GM18505 (cell line): ENCODE results near the gene PCOLCE2.
"Not testable (repeated sequence)": the region's sequence is repeated elsewhere in the genome, so short reads cannot be mapped to it uniquely, and the experiment has no call there.

Source experiments
- ATAC-seq: cut with Tn5 transposase; IDR thresholded peaks from one replicate; pipeline ENCODE4 v1.9.1; 2021; ENCODE audit not compliant: unreplicated experiment
- POLR2A ChIP-seq: IDR thresholded peaks from 4 replicates; pipeline ENCODE4 v1.6.1; 2011; ENCODE audit warnings: borderline replicate concordance; ENCODE audit not compliant: insufficient read depth, insufficient read length; ENCODE audit errors: extremely low read depth

Gene PCOLCE2

GRCh38 chr3:142892714-142893113 lies 3.8 kb upstream of the PCOLCE2 start:
- no peak for ATAC-seq
- TF ChIP-seq POLR2A = no peak

GRCh38 chr3:142890592-142890991 lies 1.7 kb upstream of the PCOLCE2 start:
- ATAC-seq = no peak

GRCh38 chr3:142889212-142890014 lies 530 bp upstream of the PCOLCE2 start:
- TF ChIP-seq POLR2A = no peak
- ATAC-seq = no peak

More at GRCh38 chr3:142890592-142890991, 1.7 kb upstream of the PCOLCE2 start:
- no peak for TF ChIP-seq POLR2A

- no peak for ATAC-seq
- no peak for TF ChIP-seq POLR2A
These were observed 793 bp downstream of the PCOLCE2 start for GRCh38 chr3:142888099-142888480.

GRCh38 chr3:142886940-142887339 lies 1.9 kb downstream of the PCOLCE2 start:
- ATAC-seq = no peak
- no peak for TF ChIP-seq POLR2A

GRCh38 chr3:142886021-142886420 lies 2.9 kb downstream of the PCOLCE2 start:
- TF ChIP-seq POLR2A = no peak
- ATAC-seq = no peak

- ATAC-seq = no peak
- no peak for TF ChIP-seq POLR2A
These were observed 4.4 kb downstream of the PCOLCE2 start for GRCh38 chr3:142884531-142884930.

- ATAC-seq = not testable (repeated sequence)
These were observed 5.3 kb downstream of the PCOLCE2 start for GRCh38 chr3:142883534-142883933.

- ATAC-seq = no peak
- TF ChIP-seq POLR2A = no peak
These were observed 7.2 kb downstream of the PCOLCE2 start for GRCh38 chr3:142881445-142882224.

- no peak for ATAC-seq
- TF ChIP-seq POLR2A = no peak
These were observed 10.1 kb downstream of the PCOLCE2 start for GRCh38 chr3:142878649-142879300.

- ATAC-seq = no peak
- TF ChIP-seq POLR2A = no peak
These were observed 12.5 kb downstream of the PCOLCE2 start for GRCh38 chr3:142876417-142876816.

GRCh38 chr3:142875583-142876207 lies 13.2 kb downstream of the PCOLCE2 start:
- TF ChIP-seq POLR2A = no peak
- ATAC-seq = no peak

- no peak for TF ChIP-seq POLR2A
- ATAC-seq = no peak
These were observed 13.8 kb downstream of the PCOLCE2 start for GRCh38 chr3:142875099-142875498.

GRCh38 chr3:142868382-142868781 lies 20.5 kb downstream of the PCOLCE2 start:
- ATAC-seq = not testable (repeated sequence)
